Measurements from ENCODE around the gene UACA.

UACA gene

DNA sequence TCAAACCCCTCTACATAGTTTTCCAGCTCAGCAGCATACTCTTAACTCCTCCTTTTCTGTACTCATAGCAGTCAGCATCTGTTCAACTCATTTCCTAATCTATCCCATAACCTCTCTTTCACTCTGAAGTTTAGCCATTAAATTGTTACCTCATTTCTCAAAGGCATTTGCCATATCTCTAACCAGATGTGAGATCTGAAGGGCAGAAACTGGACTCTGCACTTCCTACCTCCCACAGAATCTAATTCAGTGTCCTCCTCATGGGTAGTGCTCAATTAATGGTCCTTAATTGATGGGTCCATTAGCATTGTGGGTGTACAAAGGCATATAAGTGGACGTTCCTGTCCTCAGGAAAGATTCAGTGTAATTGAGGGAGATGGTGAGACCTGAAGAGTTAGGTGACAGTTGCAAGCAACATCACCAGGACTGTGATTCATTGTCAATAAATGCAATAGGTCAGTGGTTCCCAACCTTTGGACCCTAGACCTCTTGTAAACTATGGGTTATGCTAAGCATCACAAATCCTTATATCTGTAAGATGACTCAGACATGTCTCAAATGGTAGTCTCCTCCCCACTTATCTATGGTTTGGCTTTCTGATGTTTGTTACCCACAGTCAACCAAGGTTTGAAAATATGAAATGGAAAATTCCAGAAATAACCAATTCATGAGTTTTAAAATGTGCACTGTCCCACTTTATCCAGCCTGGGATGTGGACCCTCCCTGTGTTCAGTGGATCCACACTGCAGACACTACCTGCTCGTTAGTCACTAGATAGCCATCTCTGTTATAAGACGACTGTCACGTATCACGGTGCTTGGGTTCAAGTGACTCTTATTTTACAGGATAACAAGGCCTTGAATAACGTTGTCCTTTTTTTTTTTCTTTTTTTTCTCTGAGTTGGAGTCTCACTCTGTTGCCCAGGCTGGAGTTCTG, 25.0 kb upstream of the UACA start:
- FAIRE-seq = peak; percentile 66
- no peak for DNase-seq (ENCODE audit: low spot score)

- FAIRE-seq (no peak), DNase-seq (ENCODE audit: low spot score) (no peak)
Observed at GRCh38 chr15:70786996-70787395, 23.6 kb upstream of the UACA start.

DNA sequence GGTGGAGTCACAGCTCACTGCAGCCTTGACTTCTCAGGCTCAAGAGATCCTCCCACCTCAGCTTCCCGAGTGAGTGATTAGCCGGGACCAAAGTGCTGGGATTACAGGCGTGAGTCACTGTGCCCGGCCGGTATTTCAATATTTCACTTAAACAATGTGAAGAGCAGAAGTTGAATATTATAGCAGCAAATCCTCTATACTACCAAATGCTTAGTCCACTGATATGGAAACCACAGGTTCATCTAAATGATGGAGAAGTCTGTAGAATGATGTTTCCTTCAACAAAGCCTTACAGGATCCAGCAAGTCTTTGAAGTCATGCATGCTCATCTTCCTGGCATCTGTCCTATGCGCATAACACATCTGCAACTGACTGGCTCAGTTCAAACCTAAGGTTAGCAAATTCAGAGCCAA, 20.3 kb upstream of the UACA start:
- FAIRE-seq = peak; percentile 97
- no peak for DNase-seq (ENCODE audit: low spot score)

DNA sequence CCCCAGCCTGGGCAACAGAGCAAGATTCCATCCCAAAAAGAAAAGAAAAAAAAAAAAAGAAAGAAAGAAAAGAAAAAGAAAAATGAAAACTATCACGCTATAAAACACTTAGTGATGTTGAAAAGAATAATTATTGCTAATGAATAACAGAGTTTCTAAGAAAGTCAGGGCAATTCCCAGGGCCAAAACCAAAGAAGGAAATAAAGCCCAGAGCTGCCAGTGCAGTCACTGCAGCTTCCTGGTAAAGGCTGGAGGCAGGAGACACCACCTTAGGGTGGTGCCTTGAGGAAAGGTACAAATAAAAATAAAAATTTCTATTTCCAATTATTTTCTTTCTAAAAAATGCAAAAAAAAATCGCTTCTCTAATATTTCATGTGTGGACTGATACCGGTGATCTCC, 19.7 kb upstream of the UACA start:
- DNase-seq (ENCODE audit: low spot score) = no peak
- no peak for FAIRE-seq

DNA sequence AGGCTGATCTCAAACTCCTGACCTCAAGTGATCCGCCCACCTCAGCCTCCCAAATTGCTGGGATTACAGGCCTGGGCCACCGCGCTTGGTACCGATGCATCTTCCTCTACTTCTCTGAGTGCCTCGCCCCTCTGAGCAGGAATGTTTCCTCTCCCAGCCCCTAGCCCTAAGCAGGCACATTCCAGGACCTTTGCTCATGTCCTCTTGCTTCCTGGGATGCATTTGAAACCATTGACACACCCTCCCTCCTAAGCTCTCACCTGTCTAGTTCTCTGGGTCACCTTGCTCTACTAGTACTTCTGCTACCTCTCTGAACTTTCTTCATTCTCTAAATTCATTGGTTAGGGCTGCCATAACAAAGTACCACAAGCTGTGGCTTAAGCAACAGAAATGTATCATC, 17.9 kb upstream of the UACA start:
- FAIRE-seq (peak; percentile 77), DNase-seq (ENCODE audit: low spot score) (no peak)

GRCh38 chr15:70778258-70779076, 15.1 kb upstream of the UACA start:
- FAIRE-seq = no peak
- DNase-seq (ENCODE audit: low spot score) = no peak

GRCh38 chr15:70777170-70777926, 14.0 kb upstream of the UACA start:
- DNase-seq (ENCODE audit: low spot score) = no peak
- FAIRE-seq = peak; percentile 40

DNA sequence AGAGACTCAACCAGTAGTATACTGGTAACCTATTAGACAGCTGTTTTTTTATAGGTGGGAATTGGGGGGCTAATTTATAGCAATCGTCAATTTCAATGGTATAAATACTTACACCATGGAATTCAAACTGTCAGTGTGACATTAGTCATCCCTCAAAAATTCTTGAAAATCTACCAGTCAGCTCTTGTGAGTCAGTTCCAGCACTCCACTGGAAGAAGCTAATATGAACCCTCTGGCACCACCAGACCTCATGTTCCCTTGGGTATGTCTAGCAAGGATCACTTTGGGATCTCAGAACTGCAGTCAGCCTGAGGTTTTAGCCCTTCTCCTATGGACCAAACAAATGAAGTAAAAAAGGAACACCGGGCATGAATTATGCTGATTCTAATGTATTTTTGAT, 11.8 kb upstream of the UACA start:
- FAIRE-seq = no peak
- DNase-seq (ENCODE audit: low spot score) = peak; percentile 80

DNA sequence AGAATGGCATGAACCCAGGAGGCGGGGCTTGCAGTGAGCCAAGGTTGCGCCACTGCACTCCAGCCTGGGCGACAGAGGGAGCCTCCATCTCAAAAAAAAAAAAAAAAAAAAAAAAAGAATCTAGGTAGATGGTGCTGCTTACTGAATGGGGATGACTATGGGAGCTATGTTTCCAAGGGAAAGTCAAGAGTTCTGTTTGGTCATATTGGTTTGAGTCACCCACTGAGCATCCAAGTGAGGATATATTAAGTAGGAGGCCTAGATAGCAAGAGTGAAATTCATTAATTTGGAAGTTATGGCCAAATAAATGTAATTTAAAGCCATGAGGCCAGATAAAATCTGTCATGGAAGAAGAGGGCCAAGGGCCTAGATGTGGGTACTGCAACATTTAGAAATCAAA, 9.0 kb upstream of the UACA start:
- FAIRE-seq (no peak), DNase-seq (ENCODE audit: low spot score) (no peak)

GRCh38 chr15:70770863-70771262, 7.5 kb upstream of the UACA start:
- DNase-seq (ENCODE audit: low spot score) = no peak
- FAIRE-seq = no peak

DNA sequence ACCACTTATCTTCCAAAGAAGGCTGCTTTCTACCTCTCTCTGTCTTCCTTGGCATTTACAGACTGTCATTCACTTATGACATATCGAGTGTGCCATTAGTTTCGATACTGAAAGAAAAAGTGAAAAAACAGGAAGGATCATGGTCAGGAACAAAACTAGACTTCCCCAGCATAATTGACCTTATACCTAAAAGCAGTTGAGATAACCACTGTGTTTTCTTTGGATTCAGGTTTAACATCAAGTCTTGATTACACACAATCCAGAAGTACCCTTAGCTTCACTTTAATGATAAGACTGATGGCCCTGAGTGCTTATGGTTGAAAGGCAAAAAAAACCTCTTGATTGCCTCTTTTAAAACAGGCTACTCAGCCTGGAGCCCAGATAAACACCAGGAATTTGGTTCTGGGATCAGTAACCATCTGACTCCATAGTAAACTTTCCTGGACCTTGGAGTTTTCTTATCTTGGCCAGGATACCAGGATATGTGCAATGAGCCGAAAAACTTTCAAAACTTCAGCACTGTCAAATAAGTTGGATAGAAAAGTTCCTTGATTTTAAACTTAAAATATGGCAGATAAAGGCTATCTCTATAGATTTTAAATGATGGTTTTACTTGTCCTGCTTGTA, 5.0 kb upstream of the UACA start:
- FAIRE-seq (no peak), DNase-seq (ENCODE audit: low spot score) (no peak)

DNA sequence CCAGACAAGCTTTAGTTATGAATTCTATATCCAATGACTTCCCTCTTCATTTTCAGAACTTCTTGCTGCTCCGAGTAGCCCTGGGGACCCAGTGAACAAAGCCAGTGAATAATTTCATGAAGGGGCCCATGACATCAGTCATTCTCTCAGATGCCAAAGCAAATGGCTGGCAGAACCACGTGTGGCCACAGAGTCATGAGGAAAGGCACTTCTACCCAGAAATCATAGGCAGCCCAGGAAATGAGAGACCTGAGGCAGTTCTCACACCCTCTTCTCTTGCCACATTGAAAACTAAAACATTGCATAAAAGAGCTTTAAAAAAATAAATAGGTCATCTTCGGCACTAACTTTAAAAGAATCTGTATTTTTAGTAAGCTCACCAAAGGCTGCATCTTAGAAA, 4.3 kb upstream of the UACA start:
- FAIRE-seq = no peak
- no peak for DNase-seq (ENCODE audit: low spot score)

GRCh38 chr15:70766597-70766996, 3.2 kb upstream of the UACA start:
- FAIRE-seq = no peak
- DNase-seq (ENCODE audit: low spot score) = no peak

DNA sequence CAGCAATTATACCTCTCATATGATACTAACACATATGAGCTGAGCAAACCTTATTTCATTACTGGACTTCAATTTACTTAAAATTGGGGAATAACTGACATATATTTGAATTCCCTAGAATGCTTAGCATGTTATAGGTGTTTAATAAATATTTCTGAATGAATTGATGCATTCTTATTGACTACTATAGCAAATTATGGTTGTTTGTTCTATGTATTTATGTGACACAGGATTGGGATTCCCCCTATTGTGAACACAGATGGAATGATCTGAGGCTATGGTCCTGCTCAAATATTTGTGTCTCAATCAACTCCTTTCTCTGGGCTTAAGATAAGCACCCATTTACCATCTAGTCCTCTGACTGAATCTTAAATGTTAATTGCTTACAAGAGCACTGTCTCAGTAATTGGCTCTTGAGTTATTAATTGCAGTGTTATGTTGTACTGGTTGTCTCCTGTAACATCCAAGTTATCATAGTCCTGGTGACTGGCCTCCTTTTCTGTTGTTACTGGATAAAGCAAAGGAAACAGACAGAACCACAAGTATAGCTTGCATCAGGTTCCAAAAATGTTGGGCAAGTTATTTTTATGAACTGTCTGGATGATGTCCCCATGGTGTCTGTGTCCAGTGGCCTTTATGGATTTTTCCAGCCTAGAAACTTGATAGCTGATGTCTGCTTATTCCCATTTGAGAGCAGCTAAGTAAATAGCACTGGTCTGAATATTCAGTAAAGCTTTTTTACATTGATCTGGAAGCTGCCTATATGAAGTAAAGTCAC, 2.3 kb upstream of the UACA start:
- FAIRE-seq (no peak), DNase-seq (ENCODE audit: low spot score) (no peak)

DNA sequence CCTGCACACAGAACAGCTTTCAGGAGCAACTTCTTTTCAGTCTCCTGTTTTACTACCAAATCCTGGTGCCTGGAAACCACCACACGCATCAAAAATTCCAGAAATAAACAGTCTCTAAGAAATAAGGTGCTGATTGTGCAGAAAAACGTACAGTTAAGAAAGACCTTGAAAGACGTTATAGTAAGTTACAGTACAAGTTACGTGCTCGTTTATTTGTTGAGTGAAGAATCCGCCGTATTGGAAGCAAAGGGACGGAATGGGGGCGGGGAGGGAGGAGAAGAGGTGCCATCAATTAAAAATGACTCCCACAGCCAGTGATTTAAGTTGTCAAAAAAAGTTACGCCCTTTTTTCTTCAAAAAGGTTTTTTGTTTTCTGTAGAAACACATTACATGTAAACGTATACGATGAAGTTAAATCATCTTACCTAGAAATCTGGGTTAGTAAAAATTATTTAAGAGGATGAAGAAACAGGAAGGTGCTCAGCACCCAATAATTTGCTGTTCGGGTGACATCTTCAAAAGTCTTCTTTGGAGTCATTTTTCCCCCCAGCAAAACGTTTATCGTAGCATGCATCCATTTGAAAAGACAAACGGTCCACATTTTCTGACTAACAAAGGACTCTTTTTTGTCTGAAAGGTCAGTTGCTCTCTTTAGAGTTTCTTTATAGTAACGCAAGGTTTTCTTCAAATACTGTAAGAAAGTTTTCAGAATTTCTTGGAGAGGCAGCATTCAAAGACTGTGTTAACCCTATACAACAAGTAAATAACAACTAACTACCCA, 782 bp upstream of the UACA start:
- DNase-seq (ENCODE audit: low spot score) (no peak), FAIRE-seq (peak; percentile 35)

DNA sequence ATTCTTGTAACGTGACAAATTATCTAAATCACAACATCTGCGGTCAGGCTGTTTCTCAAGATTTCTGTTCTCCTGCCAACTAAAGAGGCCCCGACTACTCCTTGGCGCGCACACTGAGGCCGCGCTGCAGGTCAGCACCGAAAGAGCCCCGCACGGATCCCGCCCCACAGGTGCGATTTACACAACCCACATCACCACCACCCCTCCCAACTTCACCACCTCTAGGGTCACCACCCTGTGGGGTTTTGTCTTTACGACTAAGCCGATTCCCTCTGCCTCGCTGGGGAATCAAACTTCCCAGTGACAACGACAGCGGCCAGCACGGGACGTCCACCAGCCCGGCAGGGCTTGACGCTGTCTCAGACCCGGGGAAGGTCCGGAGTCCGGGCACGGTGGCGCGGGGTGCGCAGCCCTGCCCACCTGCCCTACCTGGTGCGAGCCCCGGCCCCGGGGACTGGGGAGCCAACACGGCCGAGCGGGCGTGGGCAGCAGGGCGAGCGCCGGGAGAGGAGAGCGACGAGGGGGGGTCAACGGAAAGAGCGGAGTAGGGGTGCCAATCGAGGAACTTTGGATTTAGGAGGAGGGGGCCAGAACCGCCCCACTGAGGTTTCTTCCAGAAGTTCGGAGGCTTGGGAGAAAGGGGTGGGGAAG, 764 bp downstream of the UACA start:
- DNase-seq (ENCODE audit: low spot score) = peak; percentile 48
- peak; percentile 78 for FAIRE-seq

DNA sequence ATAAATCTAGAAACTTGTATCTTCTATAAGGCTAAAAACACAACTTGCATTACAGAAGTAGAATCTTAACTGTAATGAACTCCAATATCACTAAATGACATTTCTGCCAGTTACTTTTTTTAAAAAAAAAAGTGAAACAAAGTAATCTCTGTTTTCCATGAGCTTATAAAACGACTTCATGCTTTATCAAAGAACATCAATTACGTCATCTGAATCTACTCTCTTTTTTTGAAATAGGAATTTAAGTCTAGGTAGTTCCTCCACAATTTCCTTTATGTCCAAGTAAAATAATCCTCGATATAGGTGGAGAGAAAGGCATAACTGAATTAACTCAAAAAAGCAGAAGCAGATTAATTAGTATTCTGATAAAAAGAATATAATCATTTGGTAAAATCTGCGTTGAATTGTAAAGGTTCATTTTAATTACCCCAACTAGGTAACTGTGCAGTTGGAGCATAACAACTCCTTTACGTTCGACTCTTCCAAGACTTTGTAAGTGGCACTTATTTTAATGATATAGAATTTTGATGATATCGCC, 1.4 kb downstream of the UACA start:
- FAIRE-seq = no peak

GRCh38 chr15:70761046-70761445, 2.3 kb downstream of the UACA start:
- no peak for FAIRE-seq
- DNase-seq (ENCODE audit: low spot score) = no peak

More for the DNA sequence above, 1.4 kb downstream of the UACA start:
- no peak for DNase-seq (ENCODE audit: low spot score)
